SK-N-SH treated with all-trans-retinoic acid at 6 μM for 48 hours (cell line): ENCODE data around the gene RCAN1.

Experiments
- ARNTL ChIP-seq: fragments of 450-650 bp; formaldehyde crosslinking; IDR thresholded peaks from 2 replicates; pipeline ENCODE4 v1.5.0; 2020; ENCODE audit warnings: low read depth, mild to moderate bottlenecking, moderate library complexity, borderline replicate concordance
- BACH2 ChIP-seq: fragments of 250-450 bp; sonication (Bioruptor Pico); IDR thresholded peaks from 2 replicates; pipeline ENCODE4 v1.9.0; 2021; ENCODE audit warnings: mild to moderate bottlenecking, borderline replicate concordance
- ESRRG ChIP-seq: fragments of 250-450 bp; sonication (Bioruptor Pico); IDR thresholded peaks from 2 replicates; pipeline ENCODE4 v1.6.1; 2021; ENCODE audit warnings: mild to moderate bottlenecking
- GLIS3 ChIP-seq: fragments of 250-450 bp; sonication (Bioruptor Pico); IDR thresholded peaks from 2 replicates; pipeline ENCODE4 v1.5.0; 2020; ENCODE audit warnings: mild to moderate bottlenecking, moderate library complexity
- PPARA ChIP-seq: fragments of 250-450 bp; sonication (Bioruptor Pico); IDR thresholded peaks from 2 replicates; pipeline ENCODE4 v1.5.0; 2020; ENCODE audit warnings: mild to moderate bottlenecking, borderline replicate concordance
- SNAI2 ChIP-seq: fragments of 250-450 bp; sonication (Bioruptor Pico); IDR thresholded peaks from 2 replicates; pipeline ENCODE4 v1.5.0; 2020; ENCODE audit warnings: mild to moderate bottlenecking, moderate library complexity
- TOX ChIP-seq: fragments of 250-450 bp; sonication (Bioruptor Pico); IDR thresholded peaks from 2 replicates; pipeline ENCODE4 v1.8.0; 2021; ENCODE audit warnings: mild to moderate bottlenecking, moderate library complexity, borderline replicate concordance
- ZC3H10 ChIP-seq: fragments of 250-450 bp; sonication (Bioruptor Pico); IDR thresholded peaks from 2 replicates; pipeline ENCODE4 v1.5.1; 2021; ENCODE audit warnings: mild to moderate bottlenecking, moderate library complexity
- ZFP30 ChIP-seq: fragments of 450-650 bp; formaldehyde crosslinking; IDR thresholded peaks from 2 replicates; pipeline ENCODE4 v1.5.0; 2022; ENCODE audit warnings: mild to moderate bottlenecking, moderate library complexity
- ZNF8 ChIP-seq: fragments of 450-650 bp; formaldehyde crosslinking; IDR thresholded peaks from 2 replicates; pipeline ENCODE4 v1.5.0; 2020; ENCODE audit warnings: mild to moderate bottlenecking, moderate library complexity
- TF ChIP-seq, protein P1 (sequence below): fragments of 250-450 bp; sonication (Bioruptor Pico); IDR thresholded peaks from 2 replicates; pipeline ENCODE4 v1.5.0; 2020; ENCODE audit warnings: mild to moderate bottlenecking, moderate library complexity
- TF ChIP-seq, protein P2 (sequence below): fragments of 250-450 bp; sonication (Bioruptor Pico); IDR thresholded peaks from 2 replicates; pipeline ENCODE4 v1.8.0; 2020; ENCODE audit warnings: mild to moderate bottlenecking, moderate library complexity, borderline replicate concordance
- TF ChIP-seq, protein P3 (sequence below): fragments of 250-450 bp; sonication (Bioruptor Pico); IDR thresholded peaks from 2 replicates; pipeline ENCODE4 v1.8.0; 2021; ENCODE audit warnings: low read depth, mild to moderate bottlenecking, moderate library complexity, borderline replicate concordance
- TF ChIP-seq, protein P4 (sequence below): fragments of 250-450 bp; sonication (Bioruptor Pico); IDR thresholded peaks from 2 replicates; pipeline ENCODE4 v1.5.1; 2020; ENCODE audit warnings: low read depth, mild to moderate bottlenecking, moderate library complexity

DNA sequence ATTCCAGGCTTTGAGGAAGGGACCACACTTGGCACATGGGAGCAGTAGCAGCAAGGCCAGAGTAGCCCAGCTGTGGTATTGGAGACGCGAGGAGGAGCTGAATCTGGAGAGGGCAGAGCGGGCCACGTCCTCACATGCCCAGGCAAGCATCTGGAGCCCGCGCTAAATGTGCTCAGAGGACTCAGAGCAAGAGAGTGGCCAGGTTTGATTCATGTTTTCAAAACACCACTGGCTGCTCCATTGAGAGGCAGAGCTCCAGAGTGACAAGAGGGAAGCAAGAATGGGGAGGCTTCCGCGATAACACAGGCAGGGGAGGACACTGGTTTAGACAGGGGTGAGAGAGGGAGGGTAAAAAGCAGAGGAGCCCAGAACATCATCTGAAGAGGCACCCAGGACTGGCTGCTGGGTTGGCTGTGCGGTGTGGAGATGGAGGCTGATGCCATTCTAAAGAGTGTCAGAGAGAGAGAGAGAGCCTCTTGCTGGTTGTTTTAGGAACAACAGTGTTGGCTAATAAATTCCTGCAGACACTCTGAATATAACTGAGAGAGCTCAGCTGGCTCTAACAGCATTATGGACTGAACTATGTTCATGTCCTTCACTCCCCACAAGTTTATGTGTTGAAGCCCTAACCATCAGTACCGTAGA is 32.3 kb downstream of the RCAN1 start:
- TF ChIP-seq, protein P1, sequence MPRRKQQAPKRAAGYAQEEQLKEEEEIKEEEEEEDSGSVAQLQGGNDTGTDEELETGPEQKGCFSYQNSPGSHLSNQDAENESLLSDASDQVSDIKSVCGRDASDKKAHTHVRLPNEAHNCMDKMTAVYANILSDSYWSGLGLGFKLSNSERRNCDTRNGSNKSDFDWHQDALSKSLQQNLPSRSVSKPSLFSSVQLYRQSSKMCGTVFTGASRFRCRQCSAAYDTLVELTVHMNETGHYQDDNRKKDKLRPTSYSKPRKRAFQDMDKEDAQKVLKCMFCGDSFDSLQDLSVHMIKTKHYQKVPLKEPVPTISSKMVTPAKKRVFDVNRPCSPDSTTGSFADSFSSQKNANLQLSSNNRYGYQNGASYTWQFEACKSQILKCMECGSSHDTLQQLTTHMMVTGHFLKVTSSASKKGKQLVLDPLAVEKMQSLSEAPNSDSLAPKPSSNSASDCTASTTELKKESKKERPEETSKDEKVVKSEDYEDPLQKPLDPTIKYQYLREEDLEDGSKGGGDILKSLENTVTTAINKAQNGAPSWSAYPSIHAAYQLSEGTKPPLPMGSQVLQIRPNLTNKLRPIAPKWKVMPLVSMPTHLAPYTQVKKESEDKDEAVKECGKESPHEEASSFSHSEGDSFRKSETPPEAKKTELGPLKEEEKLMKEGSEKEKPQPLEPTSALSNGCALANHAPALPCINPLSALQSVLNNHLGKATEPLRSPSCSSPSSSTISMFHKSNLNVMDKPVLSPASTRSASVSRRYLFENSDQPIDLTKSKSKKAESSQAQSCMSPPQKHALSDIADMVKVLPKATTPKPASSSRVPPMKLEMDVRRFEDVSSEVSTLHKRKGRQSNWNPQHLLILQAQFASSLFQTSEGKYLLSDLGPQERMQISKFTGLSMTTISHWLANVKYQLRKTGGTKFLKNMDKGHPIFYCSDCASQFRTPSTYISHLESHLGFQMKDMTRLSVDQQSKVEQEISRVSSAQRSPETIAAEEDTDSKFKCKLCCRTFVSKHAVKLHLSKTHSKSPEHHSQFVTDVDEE: no peak
- TF ChIP-seq, protein P2, sequence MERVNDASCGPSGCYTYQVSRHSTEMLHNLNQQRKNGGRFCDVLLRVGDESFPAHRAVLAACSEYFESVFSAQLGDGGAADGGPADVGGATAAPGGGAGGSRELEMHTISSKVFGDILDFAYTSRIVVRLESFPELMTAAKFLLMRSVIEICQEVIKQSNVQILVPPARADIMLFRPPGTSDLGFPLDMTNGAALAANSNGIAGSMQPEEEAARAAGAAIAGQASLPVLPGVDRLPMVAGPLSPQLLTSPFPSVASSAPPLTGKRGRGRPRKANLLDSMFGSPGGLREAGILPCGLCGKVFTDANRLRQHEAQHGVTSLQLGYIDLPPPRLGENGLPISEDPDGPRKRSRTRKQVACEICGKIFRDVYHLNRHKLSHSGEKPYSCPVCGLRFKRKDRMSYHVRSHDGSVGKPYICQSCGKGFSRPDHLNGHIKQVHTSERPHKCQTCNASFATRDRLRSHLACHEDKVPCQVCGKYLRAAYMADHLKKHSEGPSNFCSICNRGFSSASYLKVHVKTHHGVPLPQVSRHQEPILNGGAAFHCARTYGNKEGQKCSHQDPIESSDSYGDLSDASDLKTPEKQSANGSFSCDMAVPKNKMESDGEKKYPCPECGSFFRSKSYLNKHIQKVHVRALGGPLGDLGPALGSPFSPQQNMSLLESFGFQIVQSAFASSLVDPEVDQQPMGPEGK (CRISPR knock-in tag): no peak
- TF ChIP-seq ESRRG: no peak
- TF ChIP-seq, protein P3, sequence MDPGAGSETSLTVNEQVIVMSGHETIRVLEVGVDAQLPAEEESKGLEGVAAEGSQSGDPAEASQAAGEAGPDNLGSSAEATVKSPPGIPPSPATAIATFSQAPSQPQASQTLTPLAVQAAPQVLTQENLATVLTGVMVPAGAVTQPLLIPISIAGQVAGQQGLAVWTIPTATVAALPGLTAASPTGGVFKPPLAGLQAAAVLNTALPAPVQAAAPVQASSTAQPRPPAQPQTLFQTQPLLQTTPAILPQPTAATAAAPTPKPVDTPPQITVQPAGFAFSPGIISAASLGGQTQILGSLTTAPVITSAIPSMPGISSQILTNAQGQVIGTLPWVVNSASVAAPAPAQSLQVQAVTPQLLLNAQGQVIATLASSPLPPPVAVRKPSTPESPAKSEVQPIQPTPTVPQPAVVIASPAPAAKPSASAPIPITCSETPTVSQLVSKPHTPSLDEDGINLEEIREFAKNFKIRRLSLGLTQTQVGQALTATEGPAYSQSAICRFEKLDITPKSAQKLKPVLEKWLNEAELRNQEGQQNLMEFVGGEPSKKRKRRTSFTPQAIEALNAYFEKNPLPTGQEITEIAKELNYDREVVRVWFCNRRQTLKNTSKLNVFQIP (CRISPR knock-in tag): no peak
- TF ChIP-seq ZNF8 (CRISPR knock-in tag): no peak
- TF ChIP-seq, protein P4, sequence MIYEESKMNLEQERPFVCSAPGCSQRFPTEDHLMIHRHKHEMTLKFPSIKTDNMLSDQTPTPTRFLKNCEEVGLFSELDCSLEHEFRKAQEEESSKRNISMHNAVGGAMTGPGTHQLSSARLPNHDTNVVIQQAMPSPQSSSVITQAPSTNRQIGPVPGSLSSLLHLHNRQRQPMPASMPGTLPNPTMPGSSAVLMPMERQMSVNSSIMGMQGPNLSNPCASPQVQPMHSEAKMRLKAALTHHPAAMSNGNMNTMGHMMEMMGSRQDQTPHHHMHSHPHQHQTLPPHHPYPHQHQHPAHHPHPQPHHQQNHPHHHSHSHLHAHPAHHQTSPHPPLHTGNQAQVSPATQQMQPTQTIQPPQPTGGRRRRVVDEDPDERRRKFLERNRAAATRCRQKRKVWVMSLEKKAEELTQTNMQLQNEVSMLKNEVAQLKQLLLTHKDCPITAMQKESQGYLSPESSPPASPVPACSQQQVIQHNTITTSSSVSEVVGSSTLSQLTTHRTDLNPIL (CRISPR knock-in tag): no peak
- TF ChIP-seq SNAI2 (CRISPR knock-in tag): no peak
- TF ChIP-seq ARNTL: no peak
- no peak for TF ChIP-seq GLIS3 (CRISPR knock-in tag)
- no peak for TF ChIP-seq TOX (CRISPR knock-in tag)
- no peak for TF ChIP-seq ZFP30
- no peak for TF ChIP-seq BACH2
- no peak for TF ChIP-seq PPARA (CRISPR knock-in tag)
- no peak for TF ChIP-seq ZC3H10 (CRISPR knock-in tag)
